B cell (primary cell): ENCODE measurements around the gene LHFPL6.

Source experiments
- CTCF ChIP-seq: fragments of 200-600 bp; IDR thresholded peaks from one replicate; pipeline ENCODE4 v1.8.0; 2022; ENCODE audit warnings: antibody characterized with exemption, mild to moderate bottlenecking
- EZH2 ChIP-seq: IDR thresholded peaks from 2 replicates; pipeline ENCODE4 v1.6.1; 2012; ENCODE audit warnings: borderline replicate concordance, low read depth, mild to moderate bottlenecking, moderate library complexity, low read length; ENCODE audit not compliant: insufficient read depth, poor library complexity, severe bottlenecking

- no peak for TF ChIP-seq CTCF
- TF ChIP-seq EZH2: no peak
Observed at GRCh38 chr13:39563470-39563735, 39.6 kb downstream of the LHFPL6 start.
